OCI-LY3 (cell line): ENCODE results near the gene ESYT1.

Source experiments
- EZH2phosphoT487 ChIP-seq: fragments of 200-600 bp; shearing (Covaris generic); IDR thresholded peaks from 2 replicates; pipeline ENCODE4 v1.6.1; 2018; ENCODE audit warnings: antibody characterized with exemption, mixed run types, low read depth
- TF ChIP-seq, protein P1 (sequence below): fragments of 200-600, 300-600 bp; sonication (generic); IDR thresholded peaks from 2 replicates; pipeline ENCODE4 v1.5.1; 2014; ENCODE audit warnings: antibody characterized with exemption, low read length, low read depth

DNA sequence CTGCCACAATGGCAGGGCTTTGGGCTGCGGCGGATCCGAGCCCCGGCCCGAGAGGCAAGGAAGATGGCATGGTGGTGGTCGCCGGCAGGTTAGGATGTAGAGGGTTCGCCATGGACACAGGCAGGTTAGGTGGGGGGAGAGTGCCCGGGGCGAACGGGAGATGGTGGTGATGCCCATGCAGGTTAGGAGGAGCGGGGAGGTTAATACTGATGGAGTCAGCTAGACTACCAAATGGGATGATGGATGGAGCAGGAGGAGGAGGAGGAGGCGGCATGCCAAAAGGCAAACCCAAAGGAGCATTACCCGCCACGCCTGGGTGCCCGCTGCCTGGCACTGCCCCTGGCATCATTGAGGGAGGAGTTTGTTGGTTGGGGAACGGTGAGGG, 36.3 kb downstream of the ESYT1 start:
- TF ChIP-seq, protein P1, sequence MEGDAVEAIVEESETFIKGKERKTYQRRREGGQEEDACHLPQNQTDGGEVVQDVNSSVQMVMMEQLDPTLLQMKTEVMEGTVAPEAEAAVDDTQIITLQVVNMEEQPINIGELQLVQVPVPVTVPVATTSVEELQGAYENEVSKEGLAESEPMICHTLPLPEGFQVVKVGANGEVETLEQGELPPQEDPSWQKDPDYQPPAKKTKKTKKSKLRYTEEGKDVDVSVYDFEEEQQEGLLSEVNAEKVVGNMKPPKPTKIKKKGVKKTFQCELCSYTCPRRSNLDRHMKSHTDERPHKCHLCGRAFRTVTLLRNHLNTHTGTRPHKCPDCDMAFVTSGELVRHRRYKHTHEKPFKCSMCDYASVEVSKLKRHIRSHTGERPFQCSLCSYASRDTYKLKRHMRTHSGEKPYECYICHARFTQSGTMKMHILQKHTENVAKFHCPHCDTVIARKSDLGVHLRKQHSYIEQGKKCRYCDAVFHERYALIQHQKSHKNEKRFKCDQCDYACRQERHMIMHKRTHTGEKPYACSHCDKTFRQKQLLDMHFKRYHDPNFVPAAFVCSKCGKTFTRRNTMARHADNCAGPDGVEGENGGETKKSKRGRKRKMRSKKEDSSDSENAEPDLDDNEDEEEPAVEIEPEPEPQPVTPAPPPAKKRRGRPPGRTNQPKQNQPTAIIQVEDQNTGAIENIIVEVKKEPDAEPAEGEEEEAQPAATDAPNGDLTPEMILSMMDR, result no peak
- no peak for TF ChIP-seq EZH2phosphoT487
